ENCODE data around the gene FARS2. TPM values are rescaled to one million over a fixed set of nuclear protein-coding genes. Genes with fewer than 3 reads are reported as not detected.
A peak's percentile ranks its signal among the peaks of the same experiment; 100 is the strongest.

Gene FARS2
- total and polyA plus RNA-seq, 7 experiments from 2014 or later, result 16.2 to 28.1 (median 20.8) TPM

GRCh38 chr6:5529733-5530132, 268.4 kb downstream of the FARS2 start:
- Mint-ChIP-seq H3K36me3 (peaks cover 8 to 41% (median 23%) of the 10 kb centered on the region in 5 donors), H3K27me3 (no peaks in the 10 kb centered on the region), H3K4me3 (no peak overlapping the region), H3K27ac (no peak overlapping the region), H3K4me1 (peaks cover 0 to 17% (median 8%) of the 10 kb centered on the region in 7 donors), H3K9me3 (peaks cover 0 to 5% (median 0%) of the 10 kb centered on the region in 11 donors)
- Histone ChIP-seq H3K27me3 (ENCODE audit: control insufficient read depth in 2 of 2, insufficient read depth in 2 of 2, low read length in 2 of 2) (no peaks in the 10 kb centered on the region), H3K27ac (ENCODE audit: low read depth, low read length) (no peak overlapping the region), H3K4me3 (ENCODE audit: low read length) (no peak overlapping the region), H3K4me1 (ENCODE audit: control insufficient read depth in 2 of 2, insufficient read depth in 2 of 2, low read length in 2 of 2) (no peaks in the 10 kb centered on the region), H3K9me3 (ENCODE audit: control insufficient read depth in 2 of 3, low read length in 3 of 3) (no peaks in the 10 kb centered on the region), H3K36me3 (ENCODE audit: control insufficient read depth in 2 of 3, insufficient read depth in 3 of 3, low read length in 3 of 3) (no peaks in the 10 kb centered on the region)
- ChIA-PET POLR2A (interaction anchor here (0.6 kb wide), 1 partner anchor 100 kb away, joined by 3 read pairs; no protein-coding TSS in a partner anchor), CTCF (interaction anchor here (0.8 to 1.2 kb wide), 2 partner anchors 13 to 86 kb away, joined by 3 to 4 read pairs; no protein-coding TSS in a partner anchor)
- intact Hi-C loops (cut with micrococcal nuclease), result no loop called here
- no peak for DNase-seq
- no peak for ATAC-seq

GRCh38 chr6:5531161-5531560, 269.8 kb downstream of the FARS2 start:
- ChIA-PET POLR2A (interaction anchor here (1.0 kb wide), 1 partner anchor 30 kb away, joined by 3 read pairs; no protein-coding TSS in a partner anchor), CTCF (no interaction called here)
- Mint-ChIP-seq H3K36me3 (peaks cover 8 to 37% (median 16%) of the 10 kb centered on the region in 5 donors), H3K4me1 (peaks cover 0 to 17% (median 5%) of the 10 kb centered on the region in 7 donors), H3K4me3 (no peak overlapping the region), H3K27me3 (no peaks in the 10 kb centered on the region), H3K27ac (no peak overlapping the region), H3K9me3 (peaks cover 0 to 5% (median 0%) of the 10 kb centered on the region in 11 donors)
- DNase-seq (no peak), ATAC-seq (no peak)
- H3K36me3 ChIP-seq (ENCODE audit: control insufficient read depth in 2 of 3, insufficient read depth in 3 of 3, low read length in 3 of 3), result no peaks in the 10 kb centered on the region
- H3K27ac ChIP-seq (ENCODE audit: low read depth, low read length), result no peak overlapping the region
- intact Hi-C loops (cut with micrococcal nuclease), result no loop called here
- H3K4me3 ChIP-seq (ENCODE audit: low read length), result no peak overlapping the region
- H3K9me3 ChIP-seq (ENCODE audit: control insufficient read depth in 2 of 3, low read length in 3 of 3), result no peaks in the 10 kb centered on the region
- H3K27me3 ChIP-seq (ENCODE audit: control insufficient read depth in 2 of 2, insufficient read depth in 2 of 2, low read length in 2 of 2), result no peaks in the 10 kb centered on the region
- H3K4me1 ChIP-seq (ENCODE audit: control insufficient read depth in 2 of 2, insufficient read depth in 2 of 2, low read length in 2 of 2), result no peaks in the 10 kb centered on the region

GRCh38 chr6:5531853-5532375, 270.6 kb downstream of the FARS2 start:
- Mint-ChIP-seq H3K27ac (no peak overlapping the region), H3K27me3 (no peaks in the 10 kb centered on the region), H3K36me3 (peaks cover 8 to 40% (median 14%) of the 10 kb centered on the region in 5 donors), H3K4me1 (peaks cover 0 to 17% (median 5%) of the 10 kb centered on the region in 7 donors), H3K9me3 (peaks cover 0 to 5% (median 0%) of the 10 kb centered on the region in 11 donors), H3K4me3 (no peak overlapping the region)
- H3K9me3 ChIP-seq (ENCODE audit: control insufficient read depth in 2 of 3, low read length in 3 of 3), result no peaks in the 10 kb centered on the region
- no peak for ATAC-seq
- H3K4me3 ChIP-seq (ENCODE audit: low read length), result no peak overlapping the region
- intact Hi-C loops (cut with micrococcal nuclease), result no loop called here
- ChIA-PET CTCF (no interaction called here), POLR2A (no interaction called here)
- no peaks in the 10 kb centered on the region for H3K4me1 ChIP-seq (ENCODE audit: control insufficient read depth in 2 of 2, insufficient read depth in 2 of 2, low read length in 2 of 2)
- H3K27ac ChIP-seq (ENCODE audit: low read depth, low read length), result no peak overlapping the region
- no peaks in the 10 kb centered on the region for H3K36me3 ChIP-seq (ENCODE audit: control insufficient read depth in 2 of 3, insufficient read depth in 3 of 3, low read length in 3 of 3)
- no peaks in the 10 kb centered on the region for H3K27me3 ChIP-seq (ENCODE audit: control insufficient read depth in 2 of 2, insufficient read depth in 2 of 2, low read length in 2 of 2)
- no peak for DNase-seq

GRCh38 chr6:5532941-5533340, 271.6 kb downstream of the FARS2 start:
- Mint-ChIP-seq H3K9me3 (peaks cover 0 to 5% (median 0%) of the 10 kb centered on the region in 11 donors), H3K4me1 (peaks cover 0 to 17% (median 7%) of the 10 kb centered on the region in 7 donors), H3K27ac (no peak overlapping the region), H3K4me3 (no peak overlapping the region), H3K36me3 (peaks cover 8 to 39% (median 18%) of the 10 kb centered on the region in 5 donors), H3K27me3 (no peaks in the 10 kb centered on the region)
- Histone ChIP-seq H3K27ac (ENCODE audit: low read depth, low read length) (no peak overlapping the region), H3K4me1 (ENCODE audit: control insufficient read depth in 2 of 2, insufficient read depth in 2 of 2, low read length in 2 of 2) (no peaks in the 10 kb centered on the region), H3K27me3 (ENCODE audit: control insufficient read depth in 2 of 2, insufficient read depth in 2 of 2, low read length in 2 of 2) (no peaks in the 10 kb centered on the region), H3K9me3 (ENCODE audit: control insufficient read depth in 2 of 3, low read length in 3 of 3) (no peaks in the 10 kb centered on the region), H3K4me3 (ENCODE audit: low read length) (no peak overlapping the region), H3K36me3 (ENCODE audit: control insufficient read depth in 2 of 3, insufficient read depth in 3 of 3, low read length in 3 of 3) (no peaks in the 10 kb centered on the region)
- no peak for ATAC-seq
- intact Hi-C loops (cut with micrococcal nuclease), result no loop called here
- no peak for DNase-seq
- ChIA-PET CTCF (no interaction called here), POLR2A (no interaction called here)

- POLR2A ChIA-PET, result interaction anchor here (0.7 kb wide), 1 partner anchor 16 kb away, joined by 3 read pairs; no protein-coding TSS in a partner anchor
- ATAC-seq (no peak), DNase-seq (no peak)
- Histone ChIP-seq H3K4me1 (ENCODE audit: control insufficient read depth in 2 of 2, insufficient read depth in 2 of 2, low read length in 2 of 2) (no peaks in the 10 kb centered on the region), H3K36me3 (ENCODE audit: control insufficient read depth in 2 of 3, insufficient read depth in 3 of 3, low read length in 3 of 3) (no peaks in the 10 kb centered on the region), H3K27me3 (ENCODE audit: control insufficient read depth in 2 of 2, insufficient read depth in 2 of 2, low read length in 2 of 2) (no peaks in the 10 kb centered on the region), H3K27ac (ENCODE audit: low read depth, low read length) (no peak overlapping the region), H3K9me3 (ENCODE audit: control insufficient read depth in 2 of 3, low read length in 3 of 3) (no peaks in the 10 kb centered on the region), H3K4me3 (ENCODE audit: low read length) (no peak overlapping the region)
- H3K4me3 Mint-ChIP-seq, result no peak overlapping the region
- intact Hi-C loops (cut with micrococcal nuclease), result no loop called here
- peaks cover 0 to 5% (median 0%) of the 10 kb centered on the region in 11 donors for H3K9me3 Mint-ChIP-seq
- peaks cover 0 to 17% (median 5%) of the 10 kb centered on the region in 7 donors for H3K4me1 Mint-ChIP-seq
- peaks cover 7 to 37% (median 21%) of the 10 kb centered on the region in 5 donors for H3K36me3 Mint-ChIP-seq
- CTCF ChIA-PET, result no interaction called here
- H3K27me3 Mint-ChIP-seq, result no peaks in the 10 kb centered on the region
- H3K27ac Mint-ChIP-seq, result no peak overlapping the region
Observed at GRCh38 chr6:5534643-5535042, 273.3 kb downstream of the FARS2 start.

- H3K27me3 Mint-ChIP-seq, result no peaks in the 10 kb centered on the region
- Histone ChIP-seq H3K9me3 (ENCODE audit: control insufficient read depth in 2 of 3, low read length in 3 of 3) (no peaks in the 10 kb centered on the region), H3K4me3 (ENCODE audit: low read length) (no peak overlapping the region), H3K36me3 (ENCODE audit: control insufficient read depth in 2 of 3, insufficient read depth in 3 of 3, low read length in 3 of 3) (no peaks in the 10 kb centered on the region), H3K4me1 (ENCODE audit: control insufficient read depth in 2 of 2, insufficient read depth in 2 of 2, low read length in 2 of 2) (no peaks in the 10 kb centered on the region), H3K27ac (ENCODE audit: low read depth, low read length) (no peak overlapping the region), H3K27me3 (ENCODE audit: control insufficient read depth in 2 of 2, insufficient read depth in 2 of 2, low read length in 2 of 2) (no peaks in the 10 kb centered on the region)
- peaks cover 0 to 5% (median 0%) of the 10 kb centered on the region in 11 donors for H3K9me3 Mint-ChIP-seq
- H3K27ac Mint-ChIP-seq, result peak overlapping the region in 1 of 9 donors; percentile 34
- CTCF ChIA-PET, result no interaction called here
- ATAC-seq (no peak), DNase-seq (no peak)
- H3K36me3 Mint-ChIP-seq, result peaks cover 4 to 46% (median 32%) of the 10 kb centered on the region in 5 donors
- intact Hi-C loops (cut with micrococcal nuclease), result no loop called here
- POLR2A ChIA-PET, result interaction anchor here (0.7 to 1.1 kb wide), 2 partner anchors 92 to 134 kb away, joined by 3 to 4 read pairs; no protein-coding TSS in a partner anchor
- H3K4me1 Mint-ChIP-seq, result peaks cover under 1 to 17% (median 2%) of the 10 kb centered on the region in 7 donors
- no peak overlapping the region for H3K4me3 Mint-ChIP-seq
Observed at GRCh38 chr6:5536644-5537043, 275.3 kb downstream of the FARS2 start.

GRCh38 chr6:5537132-5537531, 275.8 kb downstream of the FARS2 start:
- DNase-seq (no peak), ATAC-seq (no peak)
- Mint-ChIP-seq H3K9me3 (peaks cover 0 to 5% (median 0%) of the 10 kb centered on the region in 11 donors), H3K4me3 (no peak overlapping the region), H3K36me3 (peaks cover 4 to 45% (median 32%) of the 10 kb centered on the region in 5 donors), H3K27me3 (no peaks in the 10 kb centered on the region), H3K27ac (peak overlapping the region in 1 of 9 donors; percentile 34), H3K4me1 (peaks cover 0 to 15% (median 5%) of the 10 kb centered on the region in 7 donors)
- Histone ChIP-seq H3K9me3 (ENCODE audit: control insufficient read depth in 2 of 3, low read length in 3 of 3) (no peaks in the 10 kb centered on the region), H3K27ac (ENCODE audit: low read depth, low read length) (no peak overlapping the region), H3K36me3 (ENCODE audit: control insufficient read depth in 2 of 3, insufficient read depth in 3 of 3, low read length in 3 of 3) (no peaks in the 10 kb centered on the region), H3K4me1 (ENCODE audit: control insufficient read depth in 2 of 2, insufficient read depth in 2 of 2, low read length in 2 of 2) (no peaks in the 10 kb centered on the region), H3K27me3 (ENCODE audit: control insufficient read depth in 2 of 2, insufficient read depth in 2 of 2, low read length in 2 of 2) (no peaks in the 10 kb centered on the region), H3K4me3 (ENCODE audit: low read length) (no peak overlapping the region)
- POLR2A ChIA-PET, result interaction anchor here (0.7 kb wide), 1 partner anchor 92 kb away, joined by 3 read pairs; no protein-coding TSS in a partner anchor
- CTCF ChIA-PET, result no interaction called here
- intact Hi-C loops (cut with micrococcal nuclease), result no loop called here

Data from naive thymus-derived CD4-positive, alpha-beta T cell (primary cell).